ENCODE measurements around the gene IPO13.
A peak's percentile ranks its signal among the peaks of the same experiment; 100 is the strongest.

The IPO13 gene

DNA sequence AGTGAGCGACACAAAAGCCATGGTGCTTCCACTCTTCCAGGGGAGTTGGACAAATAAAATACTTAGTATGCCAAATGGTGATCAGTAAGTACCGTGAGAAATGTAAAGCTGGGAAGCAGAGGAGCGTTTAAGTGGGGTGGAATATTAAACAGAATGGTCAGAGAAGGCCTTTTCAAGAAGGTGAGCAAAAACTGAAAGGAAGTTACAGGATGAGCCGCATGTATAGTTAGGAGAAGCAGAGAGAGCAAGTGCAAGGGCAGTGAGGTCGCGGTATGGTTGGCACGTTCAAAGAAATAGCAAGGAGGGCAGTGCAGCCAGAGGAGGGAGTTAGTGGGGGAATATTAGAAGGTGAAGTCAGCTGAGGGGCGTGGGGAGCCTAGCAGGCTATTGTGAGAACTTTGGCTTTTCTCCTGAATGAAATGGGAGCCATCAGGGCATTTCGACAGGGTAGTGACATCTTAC is 27.3 kb downstream of the IPO13 start:
- peak overlapping the region; percentile 89 for H3K27ac ChIP-seq (ENCODE audit: low read depth, low read length)
- H3K4me1 ChIP-seq (ENCODE audit: control insufficient read depth in 1 of 2, insufficient read depth in 2 of 2, low read length in 2 of 2), result peaks cover 49 to 62% of the 10 kb centered on the region in 2 donors
- peak overlapping the region; percentile 87 to 99 for H3K9ac ChIP-seq (ENCODE audit: low read depth in 1 of 2, low read length in 2 of 2)
- H3K9me3 ChIP-seq (ENCODE audit: control insufficient read depth in 1 of 2, low read length in 2 of 2), result no peaks in the 10 kb centered on the region
- H3K4me3 ChIP-seq (ENCODE audit: low read depth in 1 of 2, low read length in 2 of 2), result peak overlapping the region; percentile 82 to 93
- H3K27me3 ChIP-seq (ENCODE audit: control insufficient read depth in 1 of 2, insufficient read depth in 2 of 2, low read length in 2 of 2), result no peaks in the 10 kb centered on the region
- H3K36me3 ChIP-seq (ENCODE audit: control insufficient read depth in 1 of 2, insufficient read depth in 2 of 2, low read length in 2 of 2), result peaks cover 19 to 29% of the 10 kb centered on the region in 2 donors

- peak within 1 kb of the TSS; percentile 87 to 99 for H3K9ac ChIP-seq (ENCODE audit: low read depth in 1 of 2, low read length in 2 of 2)
- peaks cover 49 to 59% of the 10 kb centered on the region in 2 donors for H3K4me1 ChIP-seq (ENCODE audit: control insufficient read depth in 1 of 2, insufficient read depth in 2 of 2, low read length in 2 of 2)
- H3K27ac ChIP-seq (ENCODE audit: low read depth, low read length), result peak within 1 kb of the TSS; percentile 89
- no peaks in the 10 kb centered on the region for H3K9me3 ChIP-seq (ENCODE audit: control insufficient read depth in 1 of 2, low read length in 2 of 2)
- no peaks in the 10 kb centered on the region for H3K27me3 ChIP-seq (ENCODE audit: control insufficient read depth in 1 of 2, insufficient read depth in 2 of 2, low read length in 2 of 2)
- H3K4me3 ChIP-seq (ENCODE audit: low read depth in 1 of 2, low read length in 2 of 2), result peak within 1 kb of the TSS; percentile 82 to 93
- peaks cover 19 to 29% of the 10 kb centered on the region in 2 donors for H3K36me3 ChIP-seq (ENCODE audit: control insufficient read depth in 1 of 2, insufficient read depth in 2 of 2, low read length in 2 of 2)
Observed at GRCh38 chr1:43974443-43975248, 27.9 kb downstream of the IPO13 start, which contains the start of gene ATP6V0B. Gene ATP6V0B (plus strand): TSS chr1:43974960. CDS start chr1:43975041, 81 bp downstream.

- H3K36me3 ChIP-seq (ENCODE audit: control insufficient read depth in 1 of 2, insufficient read depth in 2 of 2, low read length in 2 of 2), result peaks cover 19 to 29% of the 10 kb centered on the region in 2 donors
- no peaks in the 10 kb centered on the region for H3K9me3 ChIP-seq (ENCODE audit: control insufficient read depth in 1 of 2, low read length in 2 of 2)
- H3K4me3 ChIP-seq (ENCODE audit: low read depth in 1 of 2, low read length in 2 of 2), result peak overlapping the region; percentile 82 to 93
- peak overlapping the region; percentile 87 to 99 for H3K9ac ChIP-seq (ENCODE audit: low read depth in 1 of 2, low read length in 2 of 2)
- peaks cover 53 to 62% of the 10 kb centered on the region in 2 donors for H3K4me1 ChIP-seq (ENCODE audit: control insufficient read depth in 1 of 2, insufficient read depth in 2 of 2, low read length in 2 of 2)
- peak overlapping the region; percentile 89 for H3K27ac ChIP-seq (ENCODE audit: low read depth, low read length)
- H3K27me3 ChIP-seq (ENCODE audit: control insufficient read depth in 1 of 2, insufficient read depth in 2 of 2, low read length in 2 of 2), result no peaks in the 10 kb centered on the region
Observed at GRCh38 chr1:43975249-43975961, 28.7 kb downstream of the IPO13 start.

DNA sequence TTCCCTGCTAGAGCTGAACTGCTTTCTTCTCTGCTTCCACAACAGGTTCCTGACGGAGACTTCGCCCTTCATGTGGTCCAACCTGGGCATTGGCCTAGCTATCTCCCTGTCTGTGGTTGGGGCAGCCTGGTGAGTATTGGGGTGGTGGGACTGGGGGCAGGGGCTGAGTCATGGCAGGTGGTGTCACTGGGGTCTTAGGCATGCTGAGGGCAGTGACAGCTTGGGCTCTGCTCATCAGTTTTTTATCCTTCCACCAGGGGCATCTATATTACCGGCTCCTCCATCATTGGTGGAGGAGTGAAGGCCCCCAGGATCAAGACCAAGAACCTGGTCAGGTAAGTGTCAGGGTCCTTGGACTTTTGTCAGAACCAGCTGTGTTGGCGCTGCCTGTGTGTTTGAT is 29.3 kb downstream of the IPO13 start:
- peaks cover 53 to 62% of the 10 kb centered on the region in 2 donors for H3K4me1 ChIP-seq (ENCODE audit: control insufficient read depth in 1 of 2, insufficient read depth in 2 of 2, low read length in 2 of 2)
- H3K9me3 ChIP-seq (ENCODE audit: control insufficient read depth in 1 of 2, low read length in 2 of 2), result no peaks in the 10 kb centered on the region
- peak overlapping the region; percentile 87 to 99 for H3K9ac ChIP-seq (ENCODE audit: low read depth in 1 of 2, low read length in 2 of 2)
- H3K4me3 ChIP-seq (ENCODE audit: low read depth in 1 of 2, low read length in 2 of 2), result peak overlapping the region; percentile 82 to 93
- no peaks in the 10 kb centered on the region for H3K27me3 ChIP-seq (ENCODE audit: control insufficient read depth in 1 of 2, insufficient read depth in 2 of 2, low read length in 2 of 2)
- H3K36me3 ChIP-seq (ENCODE audit: control insufficient read depth in 1 of 2, insufficient read depth in 2 of 2, low read length in 2 of 2), result peaks cover 19 to 29% of the 10 kb centered on the region in 2 donors
- H3K27ac ChIP-seq (ENCODE audit: low read depth, low read length), result no peak overlapping the region

DNA sequence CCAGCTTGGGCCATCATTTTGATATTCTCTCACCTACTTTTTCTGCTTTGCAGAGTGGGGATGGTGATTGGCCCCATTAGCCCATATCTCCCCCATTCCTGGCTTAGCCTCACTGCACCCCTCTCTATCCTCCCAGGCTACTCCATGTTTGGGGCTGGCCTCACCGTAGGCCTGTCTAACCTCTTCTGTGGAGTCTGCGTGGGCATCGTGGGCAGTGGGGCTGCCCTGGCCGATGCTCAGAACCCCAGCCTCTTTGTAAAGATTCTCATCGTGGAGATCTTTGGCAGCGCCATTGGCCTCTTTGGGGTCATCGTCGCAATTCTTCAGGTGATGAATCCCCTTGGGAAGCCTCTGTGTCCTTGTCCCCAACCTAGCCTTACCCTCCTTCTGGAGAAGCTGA is 30.1 kb downstream of the IPO13 start:
- H3K4me3 ChIP-seq (ENCODE audit: low read depth in 1 of 2, low read length in 2 of 2), result peak overlapping the region in 1 of 2 donors; percentile 93
- H3K27me3 ChIP-seq (ENCODE audit: control insufficient read depth in 1 of 2, insufficient read depth in 2 of 2, low read length in 2 of 2), result no peaks in the 10 kb centered on the region
- H3K9ac ChIP-seq (ENCODE audit: low read depth in 1 of 2, low read length in 2 of 2), result no peak overlapping the region
- peaks cover 53 to 60% of the 10 kb centered on the region in 2 donors for H3K4me1 ChIP-seq (ENCODE audit: control insufficient read depth in 1 of 2, insufficient read depth in 2 of 2, low read length in 2 of 2)
- peaks cover 17 to 29% of the 10 kb centered on the region in 2 donors for H3K36me3 ChIP-seq (ENCODE audit: control insufficient read depth in 1 of 2, insufficient read depth in 2 of 2, low read length in 2 of 2)
- no peak overlapping the region for H3K27ac ChIP-seq (ENCODE audit: low read depth, low read length)
- no peaks in the 10 kb centered on the region for H3K9me3 ChIP-seq (ENCODE audit: control insufficient read depth in 1 of 2, low read length in 2 of 2)

- H3K4me1 ChIP-seq (ENCODE audit: control insufficient read depth in 1 of 2, insufficient read depth in 2 of 2, low read length in 2 of 2), result peaks cover 53 to 60% of the 10 kb centered on the region in 2 donors
- no peaks in the 10 kb centered on the region for H3K27me3 ChIP-seq (ENCODE audit: control insufficient read depth in 1 of 2, insufficient read depth in 2 of 2, low read length in 2 of 2)
- peaks cover 15 to 23% of the 10 kb centered on the region in 2 donors for H3K36me3 ChIP-seq (ENCODE audit: control insufficient read depth in 1 of 2, insufficient read depth in 2 of 2, low read length in 2 of 2)
- H3K4me3 ChIP-seq (ENCODE audit: low read depth in 1 of 2, low read length in 2 of 2), result peak overlapping the region in 1 of 2 donors; percentile 4
- H3K27ac ChIP-seq (ENCODE audit: low read depth, low read length), result no peak overlapping the region
- H3K9ac ChIP-seq (ENCODE audit: low read depth in 1 of 2, low read length in 2 of 2), result peak overlapping the region in 1 of 2 donors; percentile 9
- H3K9me3 ChIP-seq (ENCODE audit: control insufficient read depth in 1 of 2, low read length in 2 of 2), result no peaks in the 10 kb centered on the region
Observed at GRCh38 chr1:43977376-43978263, 30.9 kb downstream of the IPO13 start.

- no peaks in the 10 kb centered on the region for H3K27me3 ChIP-seq (ENCODE audit: control insufficient read depth in 1 of 2, insufficient read depth in 2 of 2, low read length in 2 of 2)
- no peaks in the 10 kb centered on the region for H3K9me3 ChIP-seq (ENCODE audit: control insufficient read depth in 1 of 2, low read length in 2 of 2)
- H3K9ac ChIP-seq (ENCODE audit: low read depth in 1 of 2, low read length in 2 of 2), result peak overlapping the region; percentile 44 to 65
- H3K27ac ChIP-seq (ENCODE audit: low read depth, low read length), result no peak overlapping the region
- peaks cover 15 to 21% of the 10 kb centered on the region in 2 donors for H3K36me3 ChIP-seq (ENCODE audit: control insufficient read depth in 1 of 2, insufficient read depth in 2 of 2, low read length in 2 of 2)
- H3K4me1 ChIP-seq (ENCODE audit: control insufficient read depth in 1 of 2, insufficient read depth in 2 of 2, low read length in 2 of 2), result peaks cover 53 to 60% of the 10 kb centered on the region in 2 donors
- peak overlapping the region in 1 of 2 donors; percentile 64 for H3K4me3 ChIP-seq (ENCODE audit: low read depth in 1 of 2, low read length in 2 of 2)
Observed at GRCh38 chr1:43978264-43978550, 31.5 kb downstream of the IPO13 start.

DNA sequence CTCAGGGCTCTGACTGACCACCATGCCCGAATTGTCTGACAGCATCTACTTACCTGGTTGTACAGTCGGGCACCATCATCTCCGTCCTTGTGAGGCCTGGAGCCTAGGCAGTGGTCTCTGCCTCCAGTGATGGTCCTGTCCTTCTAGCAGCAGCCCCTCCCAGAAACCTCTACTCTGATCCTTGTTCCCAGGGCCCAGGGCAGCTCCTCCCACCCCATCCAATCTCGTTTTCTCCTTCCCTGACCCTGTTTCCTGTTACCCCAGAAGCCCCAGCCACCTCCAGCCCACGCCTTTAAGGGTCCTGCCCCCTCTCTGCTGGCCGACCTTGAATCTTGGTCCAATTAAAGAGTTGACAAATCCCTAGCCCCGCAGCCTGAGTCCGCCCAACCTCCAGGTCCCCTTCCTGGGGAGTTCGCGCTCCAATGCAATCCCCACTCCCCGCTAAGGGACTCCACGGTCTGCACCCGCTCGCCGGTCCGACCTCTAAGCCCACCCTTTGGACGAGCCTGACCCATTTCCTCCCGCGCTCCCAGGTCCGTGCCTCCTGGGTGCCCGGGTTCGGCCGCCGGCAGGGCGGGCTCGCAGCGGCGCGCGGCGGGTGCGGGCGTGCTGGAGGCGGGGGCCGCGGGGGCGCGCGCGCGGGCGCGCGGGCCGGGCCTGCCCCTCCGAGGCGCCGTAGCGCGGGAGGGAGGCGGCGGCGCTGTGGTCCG is 32.0 kb downstream of the IPO13 start, which contains the start of gene B4GALT2:
Gene B4GALT2, plus strand, starts transcription at position 660 of the 710 bp plus-strand sequence. CDS start 1,951 bp downstream, outside the sequence.
- H3K27ac ChIP-seq (ENCODE audit: low read depth, low read length), result peak within 1 kb of the TSS; percentile 21

GRCh38 chr1:43979261-43979527 is 32.4 kb downstream of the IPO13 start:
- Histone ChIP-seq H3K36me3 (ENCODE audit: control insufficient read depth in 1 of 2, insufficient read depth in 2 of 2, low read length in 2 of 2) (peaks cover 15 to 24% of the 10 kb centered on the region in 2 donors), H3K4me1 (ENCODE audit: control insufficient read depth in 1 of 2, insufficient read depth in 2 of 2, low read length in 2 of 2) (peaks cover 47 to 54% of the 10 kb centered on the region in 2 donors), H3K27me3 (ENCODE audit: control insufficient read depth in 1 of 2, insufficient read depth in 2 of 2, low read length in 2 of 2) (no peaks in the 10 kb centered on the region), H3K9me3 (ENCODE audit: control insufficient read depth in 1 of 2, low read length in 2 of 2) (no peaks in the 10 kb centered on the region), H3K9ac (ENCODE audit: low read depth in 1 of 2, low read length in 2 of 2) (no peak overlapping the region), H3K27ac (ENCODE audit: low read depth, low read length) (no peak overlapping the region), H3K4me3 (ENCODE audit: low read depth in 1 of 2, low read length in 2 of 2) (peak overlapping the region in 1 of 2 donors; percentile 68)

More for the DNA sequence above, 32.0 kb downstream of the IPO13 start, which contains the start of gene B4GALT2:
- Histone ChIP-seq H3K9ac (ENCODE audit: low read depth in 1 of 2, low read length in 2 of 2) (peak within 1 kb of the TSS; percentile 44 to 65), H3K36me3 (ENCODE audit: control insufficient read depth in 1 of 2, insufficient read depth in 2 of 2, low read length in 2 of 2) (peaks cover 15 to 23% of the 10 kb centered on the region in 2 donors), H3K9me3 (ENCODE audit: control insufficient read depth in 1 of 2, low read length in 2 of 2) (no peaks in the 10 kb centered on the region), H3K27me3 (ENCODE audit: control insufficient read depth in 1 of 2, insufficient read depth in 2 of 2, low read length in 2 of 2) (no peaks in the 10 kb centered on the region), H3K4me1 (ENCODE audit: control insufficient read depth in 1 of 2, insufficient read depth in 2 of 2, low read length in 2 of 2) (peaks cover 52 to 59% of the 10 kb centered on the region in 2 donors), H3K4me3 (ENCODE audit: low read depth in 1 of 2, low read length in 2 of 2) (peak within 1 kb of the TSS; percentile 68 to 77)
